ENCODE measurements around the gene ZNF443. TPM values are rescaled to one million over a fixed set of nuclear protein-coding genes. Genes with fewer than 3 reads are reported as not detected.
"Not testable (repeated sequence)": the region's sequence is repeated elsewhere in the genome, so short reads cannot be mapped to it uniquely, and the experiment has no call there.

The ZNF443 gene
- total RNA-seq, 1 donor from 2014 or later: 18.9 TPM

DNA sequence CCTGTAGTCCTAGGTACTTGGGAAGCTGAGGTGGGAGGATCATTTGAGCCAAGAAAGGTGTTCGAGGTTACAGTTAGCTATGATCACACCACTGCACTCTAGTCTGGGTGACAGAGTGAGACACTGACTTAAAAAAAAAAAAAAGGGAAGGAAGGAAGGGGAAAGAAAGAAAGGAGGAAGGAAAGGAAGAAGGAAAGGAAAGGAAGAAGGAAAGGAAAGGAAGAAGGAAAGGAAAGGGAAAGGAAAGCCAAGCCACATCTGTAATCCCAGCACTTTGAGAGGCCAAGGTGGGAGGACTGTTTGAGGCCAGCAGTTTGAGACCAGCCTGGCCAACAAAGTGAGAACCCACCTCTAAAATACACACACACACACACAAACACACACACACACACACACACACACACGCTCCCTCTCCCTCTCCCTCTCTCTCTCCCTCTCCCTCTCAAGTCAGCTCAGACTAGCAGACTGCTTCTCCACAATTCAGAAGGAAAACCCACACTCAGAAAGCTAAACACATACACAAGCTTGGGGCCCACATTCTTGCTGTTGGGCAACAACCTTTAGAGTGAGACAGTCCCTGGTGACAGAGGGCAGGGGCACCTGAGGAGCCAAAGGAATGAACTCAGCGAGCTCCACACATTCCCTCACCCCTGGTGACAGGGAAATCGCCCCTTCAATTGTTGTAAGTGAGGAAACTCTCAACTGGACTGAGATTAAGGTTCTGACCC is 41.1 kb upstream of the ZNF443 start:
- peaks cover 4% of the 10 kb centered on the region for H4K20me1 ChIP-seq (ENCODE audit: low read depth)
- Mint-ChIP-seq H3K36me3 (peaks cover 36% of the 10 kb centered on the region), H3K4me3 (peak overlapping the region; percentile 8), H3K27ac (no peak overlapping the region), H3K9me3 (peaks cover 48% of the 10 kb centered on the region), H3K27me3 (ENCODE audit: insufficient read depth, low read depth) (peaks cover 4% of the 10 kb centered on the region), H3K4me1 (peaks cover 22% of the 10 kb centered on the region)
- peaks cover 57% of the 10 kb centered on the region for H3K79me2 ChIP-seq (ENCODE audit: low read depth)
- H3K9ac ChIP-seq: no peak overlapping the region
- no peak overlapping the region for H3K4me2 ChIP-seq
- H3K4me1 ChIP-seq: peaks cover 7% of the 10 kb centered on the region
- H3F3A ChIP-seq (ENCODE audit: low read depth): peaks cover 9% of the 10 kb centered on the region
- TF ChIP-seq EZH2 (IDR thresholded peaks at IDR 0.05): no peak
- TF ChIP-seq CTCF (IDR thresholded peaks at IDR 0.05): no peak
- TF ChIP-seq EZH2phosphoT487 (IDR thresholded peaks at IDR 0.05): no peak
- no peak overlapping the region for H3K27ac ChIP-seq
- H3K9me3 ChIP-seq (ENCODE audit: low read depth): no peaks in the 10 kb centered on the region
- H2AFZ ChIP-seq (replicated peaks): no peak overlapping the region
- H3K36me3 ChIP-seq: no peaks in the 10 kb centered on the region
- no peaks in the 10 kb centered on the region for H3K27me3 ChIP-seq
- DNase-seq (ENCODE audit: low spot score): no peak
- no peak overlapping the region for H3K4me3 ChIP-seq

DNA sequence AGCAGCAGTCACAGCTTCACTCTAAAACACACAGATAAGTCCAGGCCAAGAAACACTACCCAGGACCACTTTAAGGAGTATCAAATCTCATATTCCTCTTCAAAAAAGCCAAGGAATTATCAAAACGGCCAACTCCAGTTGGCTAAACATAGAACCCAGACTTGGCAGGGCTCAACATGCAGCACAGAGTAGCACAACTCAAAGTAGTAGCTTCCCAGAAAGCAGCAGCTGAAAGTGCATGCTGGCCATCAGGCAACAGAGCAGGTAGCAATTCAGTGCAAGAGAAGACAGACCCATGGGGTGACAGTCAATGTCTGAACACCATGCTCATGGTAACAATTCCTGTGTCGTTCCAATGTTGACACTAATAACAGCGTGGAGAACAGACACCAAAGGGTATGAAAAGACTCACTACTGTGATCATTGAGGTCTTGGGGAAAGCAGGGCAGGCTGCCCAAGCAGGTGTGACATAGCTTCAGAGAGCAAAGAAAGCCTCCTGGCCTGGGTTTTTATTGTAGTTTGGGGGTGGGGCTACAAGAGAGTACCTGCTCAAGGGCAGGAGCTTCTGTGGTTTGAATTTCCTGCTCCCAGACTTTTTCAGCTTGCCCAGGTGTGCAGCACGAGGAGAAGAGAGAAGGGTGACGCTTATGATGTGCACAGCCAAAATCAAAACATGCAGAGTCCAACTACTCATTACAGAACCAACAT is 37.6 kb upstream of the ZNF443 start:
- H3K36me3 Mint-ChIP-seq: peaks cover 57% of the 10 kb centered on the region
- no peak overlapping the region for H3K27ac ChIP-seq
- H3K9me3 ChIP-seq (ENCODE audit: low read depth): peaks cover 9% of the 10 kb centered on the region
- no peaks in the 10 kb centered on the region for H3K36me3 ChIP-seq
- TF ChIP-seq EZH2 (IDR thresholded peaks at IDR 0.05): no peak
- TF ChIP-seq CTCF (IDR thresholded peaks at IDR 0.05): no peak
- no peak for TF ChIP-seq EZH2phosphoT487 (IDR thresholded peaks at IDR 0.05)
- H3K79me2 ChIP-seq (ENCODE audit: low read depth): peaks cover 77% of the 10 kb centered on the region
- H4K20me1 ChIP-seq (ENCODE audit: low read depth): peaks cover 4% of the 10 kb centered on the region
- H3F3A ChIP-seq (ENCODE audit: low read depth): no peaks in the 10 kb centered on the region
- no peak overlapping the region for H3K4me3 ChIP-seq
- no peak overlapping the region for H2AFZ ChIP-seq (replicated peaks)
- H3K4me3 Mint-ChIP-seq: no peak overlapping the region
- no peaks in the 10 kb centered on the region for H3K4me1 ChIP-seq
- no peak for DNase-seq (ENCODE audit: low spot score)
- no peaks in the 10 kb centered on the region for H3K27me3 ChIP-seq
- H3K4me1 Mint-ChIP-seq: peaks cover 5% of the 10 kb centered on the region
- peaks cover 79% of the 10 kb centered on the region for H3K9me3 Mint-ChIP-seq
- no peak overlapping the region for H3K4me2 ChIP-seq
- no peak overlapping the region for H3K27ac Mint-ChIP-seq
- peaks cover 2% of the 10 kb centered on the region for H3K27me3 Mint-ChIP-seq (ENCODE audit: insufficient read depth, low read depth)
- no peak overlapping the region for H3K9ac ChIP-seq

DNA sequence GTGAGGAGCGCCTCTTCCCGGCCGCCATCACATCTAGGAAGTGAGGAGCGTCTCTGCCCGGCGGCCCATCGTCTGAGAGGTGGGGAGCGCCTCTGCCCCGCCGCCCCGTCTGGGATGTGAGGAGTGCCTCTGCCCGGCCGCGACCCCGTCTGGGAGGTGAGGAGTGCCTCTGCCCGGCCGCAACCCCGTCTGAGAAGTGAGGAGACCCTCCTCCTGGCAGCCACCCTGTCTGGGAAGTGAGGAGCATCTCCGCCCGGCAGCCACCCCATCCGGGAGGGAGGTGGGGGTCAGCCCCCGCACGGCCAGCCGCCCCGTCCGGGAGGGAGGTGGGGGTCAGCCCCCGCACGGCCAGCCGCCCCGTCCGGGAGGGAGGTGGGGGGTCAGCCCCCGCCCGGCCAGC is 26.8 kb upstream of the ZNF443 start:
- H3K4me3 Mint-ChIP-seq; H4K20me1 ChIP-seq (ENCODE audit: low read depth); H3K4me1 ChIP-seq; H3K9ac ChIP-seq; H3K27me3 ChIP-seq; H3K27ac ChIP-seq; H3K27ac Mint-ChIP-seq; H3K4me3 ChIP-seq; DNase-seq (ENCODE audit: low spot score); H3K4me2 ChIP-seq; H3K4me1 Mint-ChIP-seq; H3K27me3 Mint-ChIP-seq (ENCODE audit: insufficient read depth, low read depth); H2AFZ ChIP-seq (replicated peaks): not testable (repeated sequence)
- peaks cover 40% of the 10 kb centered on the region for H3K36me3 ChIP-seq
- peaks cover 42% of the 10 kb centered on the region for H3K9me3 ChIP-seq (ENCODE audit: low read depth)
- Mint-ChIP-seq H3K9me3 (peaks cover 73% of the 10 kb centered on the region), H3K36me3 (peaks cover 54% of the 10 kb centered on the region)
- H3K79me2 ChIP-seq (ENCODE audit: low read depth): peaks cover 13% of the 10 kb centered on the region
- H3F3A ChIP-seq (ENCODE audit: low read depth): peaks cover 16% of the 10 kb centered on the region

DNA sequence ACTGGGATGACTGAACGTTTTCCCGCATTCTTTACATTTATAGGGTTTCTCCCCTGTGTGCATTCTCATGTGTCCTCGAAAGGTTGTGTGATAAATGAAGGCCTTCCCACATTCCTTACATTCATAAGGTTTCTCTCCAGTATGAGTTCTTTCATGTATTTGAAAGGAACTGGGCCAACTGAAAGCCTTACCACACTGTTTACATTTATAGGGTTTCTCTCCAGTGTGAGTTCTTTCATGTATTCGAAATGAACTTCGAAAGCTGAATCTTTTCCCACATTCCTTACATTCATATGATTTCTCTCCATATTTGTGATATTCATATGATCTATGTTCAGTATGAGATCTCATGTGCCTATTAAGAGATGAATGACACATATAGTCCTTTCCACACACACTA is 24.4 kb upstream of the ZNF443 start:
- H3K36me3 ChIP-seq: peaks cover 47% of the 10 kb centered on the region
- no peak overlapping the region for H3K4me2 ChIP-seq
- H3K27ac Mint-ChIP-seq: no peak overlapping the region
- DNase-seq (ENCODE audit: low spot score): no peak
- no peaks in the 10 kb centered on the region for H3K79me2 ChIP-seq (ENCODE audit: low read depth)
- TF ChIP-seq EZH2phosphoT487 (IDR thresholded peaks at IDR 0.05): no peak
- TF ChIP-seq EZH2 (IDR thresholded peaks at IDR 0.05): no peak
- no peak for TF ChIP-seq CTCF (IDR thresholded peaks at IDR 0.05)
- no peaks in the 10 kb centered on the region for H3K4me1 ChIP-seq
- H3K9me3 Mint-ChIP-seq: peaks cover 74% of the 10 kb centered on the region
- H3K27me3 Mint-ChIP-seq (ENCODE audit: insufficient read depth, low read depth): peaks cover 3% of the 10 kb centered on the region
- H2AFZ ChIP-seq (replicated peaks): no peak overlapping the region
- no peak overlapping the region for H3K27ac ChIP-seq
- no peak overlapping the region for H3K4me3 ChIP-seq
- no peaks in the 10 kb centered on the region for H3K27me3 ChIP-seq
- H3F3A ChIP-seq (ENCODE audit: low read depth): peaks cover 16% of the 10 kb centered on the region
- H3K9me3 ChIP-seq (ENCODE audit: low read depth): peaks cover 46% of the 10 kb centered on the region
- peaks cover 55% of the 10 kb centered on the region for H3K36me3 Mint-ChIP-seq
- H3K4me3 Mint-ChIP-seq: no peak overlapping the region
- no peaks in the 10 kb centered on the region for H3K4me1 Mint-ChIP-seq
- H4K20me1 ChIP-seq (ENCODE audit: low read depth): no peaks in the 10 kb centered on the region
- H3K9ac ChIP-seq: no peak overlapping the region
